SU-DHL-6 (cell line): Measurements from ENCODE around the gene CCDC183.
"Not testable (repeated sequence)": the region's sequence is repeated elsewhere in the genome, so short reads cannot be mapped to it uniquely, and the experiment has no call there.

Source experiments
- H2AFZ ChIP-seq: fragments of 200-600 bp; sonication (generic); 2 replicates; pipeline ENCODE4 v1.6.1; 2014; ENCODE audit warnings: low read depth, mild to moderate bottlenecking, moderate library complexity, mixed read lengths, antibody characterized with exemption, low read length; ENCODE audit not compliant: severe bottlenecking
- H3F3A ChIP-seq: fragments of 200-600 bp; shearing (Covaris generic); 2 replicates; pipeline ENCODE4 v1.6.0; 2016; ENCODE audit warnings: antibody characterized with exemption, mild to moderate bottlenecking; ENCODE audit not compliant: insufficient read depth
- H3K27ac ChIP-seq: fragments of 200-600 bp; sonication (generic); 2 replicates; pipeline ENCODE4 v1.5.1; 2016; ENCODE audit warnings: low read depth, mild to moderate bottlenecking, low read length, moderate library complexity, mixed read lengths
- H3K27me3 ChIP-seq: fragments of 200-600 bp; sonication (generic), shearing (Covaris generic); 2 replicates; pipeline ENCODE4 v1.6.0; 2014; ENCODE audit warnings: mild to moderate bottlenecking, low read length
- H3K36me3 ChIP-seq: fragments of 200-600 bp; sonication (generic); 2 replicates; pipeline ENCODE4 v1.6.1; 2014; ENCODE audit warnings: mild to moderate bottlenecking, low read length, mixed read lengths
- H3K4me2 ChIP-seq: fragments of 300-600, 200-600 bp; shearing (Covaris generic), sonication (generic); 2 replicates; pipeline ENCODE4 v1.6.0; 2014; ENCODE audit warnings: low read length, low read depth, mild to moderate bottlenecking; ENCODE audit not compliant: poor library complexity, severe bottlenecking
- H3K4me3 ChIP-seq: fragments of 200-600 bp; sonication (generic); 2 replicates; pipeline ENCODE4 v1.5.1; 2014; ENCODE audit warnings: antibody characterized with exemption, low read length, mild to moderate bottlenecking, mixed read lengths; ENCODE audit not compliant: insufficient read depth, poor library complexity, severe bottlenecking
- H3K79me2 ChIP-seq: fragments of 200-600 bp; sonication (generic); 2 replicates; pipeline ENCODE4 v1.6.1; 2014; ENCODE audit warnings: mild to moderate bottlenecking, low read length, moderate library complexity; ENCODE audit not compliant: insufficient read depth
- H3K9ac ChIP-seq: fragments of 200-600 bp; sonication (generic); 2 replicates; pipeline ENCODE4 v1.7.0; 2014; ENCODE audit warnings: mild to moderate bottlenecking, low read length
- H3K9me2 ChIP-seq: fragments of 200-600 bp; sonication (generic); replicated peaks from 2 replicates; pipeline ENCODE4 v1.6.1; 2014; ENCODE audit warnings: low read length; ENCODE audit not compliant: insufficient read depth
- H3K9me3 ChIP-seq: fragments of 200-600 bp; sonication (generic); 2 replicates; pipeline ENCODE4 v1.6.1; 2014; ENCODE audit warnings: low read length, mixed read lengths; ENCODE audit not compliant: insufficient read depth
- H4K20me1 ChIP-seq: fragments of 200-600 bp; sonication (generic); 2 replicates; pipeline ENCODE4 v1.6.1; 2014; ENCODE audit warnings: low read depth, mild to moderate bottlenecking, antibody characterized with exemption, low read length, moderate library complexity, mixed read lengths
- EZH2phosphoT487 ChIP-seq: fragments of 200-600 bp; sonication (generic), shearing (Covaris generic); conservative IDR thresholded peaks from 2 replicates; pipeline ENCODE4 v1.6.1; 2018; ENCODE audit warnings: mild to moderate bottlenecking, antibody characterized with exemption, low read length, moderate library complexity, mixed read lengths
- TF ChIP-seq, protein P1 (sequence below): fragments of 200-600 bp; sonication (generic); IDR thresholded peaks from one replicate; pipeline ENCODE4 v1.5.1; 2017; ENCODE audit warnings: antibody characterized with exemption, mild to moderate bottlenecking, low read length, moderate library complexity; ENCODE audit not compliant: insufficient read depth, poor library complexity, severe bottlenecking

CCDC183 gene

DNA sequence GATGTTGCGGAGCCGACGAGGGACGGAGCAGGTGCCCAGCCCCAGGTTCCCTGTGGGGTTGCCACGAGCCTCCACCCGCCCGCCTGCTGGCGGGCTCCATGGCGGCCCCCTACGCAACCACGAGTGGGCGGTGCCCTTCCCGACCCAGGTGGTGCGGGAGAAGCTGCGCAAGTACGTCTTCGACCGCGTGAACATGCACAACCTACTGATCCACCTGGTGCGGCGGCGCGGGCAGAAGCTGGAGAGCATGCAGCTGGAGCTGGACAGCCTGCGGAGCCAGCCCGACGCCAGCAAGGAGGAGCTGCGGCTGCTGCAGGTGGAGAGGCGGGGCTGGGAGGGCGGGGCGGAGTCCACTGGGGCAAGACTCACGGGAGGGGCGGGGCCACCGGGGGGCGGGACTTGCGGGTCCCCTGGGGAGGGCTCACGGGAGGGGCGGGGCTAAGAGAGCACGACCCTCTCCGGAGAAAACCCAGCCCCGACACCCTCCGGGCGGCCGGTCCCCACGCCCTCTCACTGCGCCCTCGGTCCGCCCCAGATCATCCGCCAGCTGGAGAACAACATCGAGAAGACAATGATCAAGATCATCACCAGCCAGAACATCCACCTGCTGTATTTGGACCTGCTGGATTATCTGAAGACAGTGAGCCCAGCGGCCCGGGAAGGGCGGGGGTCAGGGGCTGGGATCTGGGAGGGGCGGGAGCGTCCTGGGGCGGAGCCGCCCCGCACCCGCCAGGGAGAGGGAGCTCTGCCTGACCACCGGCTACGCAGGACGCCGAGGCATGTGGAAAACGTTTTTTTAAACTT lies 3.9 kb downstream of the CCDC183 start:
- Histone ChIP-seq H3K4me2 (peak overlapping the region; percentile 57), H3K9me2 (no peaks in the 10 kb centered on the region), H2AFZ (no peak overlapping the region), H3K9me3 (no peaks in the 10 kb centered on the region), H3F3A (no peaks in the 10 kb centered on the region), H3K9ac (peak overlapping the region; percentile 11; the same call in 1 of the 2 replicates), H4K20me1 (no peaks in the 10 kb centered on the region), H3K79me2 (no peaks in the 10 kb centered on the region), H3K36me3 (no peaks in the 10 kb centered on the region), H3K27me3 (no peaks in the 10 kb centered on the region), H3K27ac (no peak overlapping the region), H3K4me3 (peak overlapping the region; percentile 38)
- TF ChIP-seq, protein P1, sequence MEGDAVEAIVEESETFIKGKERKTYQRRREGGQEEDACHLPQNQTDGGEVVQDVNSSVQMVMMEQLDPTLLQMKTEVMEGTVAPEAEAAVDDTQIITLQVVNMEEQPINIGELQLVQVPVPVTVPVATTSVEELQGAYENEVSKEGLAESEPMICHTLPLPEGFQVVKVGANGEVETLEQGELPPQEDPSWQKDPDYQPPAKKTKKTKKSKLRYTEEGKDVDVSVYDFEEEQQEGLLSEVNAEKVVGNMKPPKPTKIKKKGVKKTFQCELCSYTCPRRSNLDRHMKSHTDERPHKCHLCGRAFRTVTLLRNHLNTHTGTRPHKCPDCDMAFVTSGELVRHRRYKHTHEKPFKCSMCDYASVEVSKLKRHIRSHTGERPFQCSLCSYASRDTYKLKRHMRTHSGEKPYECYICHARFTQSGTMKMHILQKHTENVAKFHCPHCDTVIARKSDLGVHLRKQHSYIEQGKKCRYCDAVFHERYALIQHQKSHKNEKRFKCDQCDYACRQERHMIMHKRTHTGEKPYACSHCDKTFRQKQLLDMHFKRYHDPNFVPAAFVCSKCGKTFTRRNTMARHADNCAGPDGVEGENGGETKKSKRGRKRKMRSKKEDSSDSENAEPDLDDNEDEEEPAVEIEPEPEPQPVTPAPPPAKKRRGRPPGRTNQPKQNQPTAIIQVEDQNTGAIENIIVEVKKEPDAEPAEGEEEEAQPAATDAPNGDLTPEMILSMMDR: no peak
- no peak for TF ChIP-seq EZH2phosphoT487

GRCh38 chr9:136802321-136802720 lies 6.2 kb downstream of the CCDC183 start:
- no peak overlapping the region for H3K27ac ChIP-seq
- no peaks in the 10 kb centered on the region for H4K20me1 ChIP-seq
- no peaks in the 10 kb centered on the region for H3K9me2 ChIP-seq
- H3F3A ChIP-seq: no peaks in the 10 kb centered on the region
- H3K4me3 ChIP-seq: no peak overlapping the region
- TF ChIP-seq, protein P1: no peak
- no peak for TF ChIP-seq EZH2phosphoT487
- no peak overlapping the region for H3K9ac ChIP-seq
- H3K36me3 ChIP-seq: no peaks in the 10 kb centered on the region
- no peak overlapping the region for H2AFZ ChIP-seq
- H3K9me3 ChIP-seq: no peaks in the 10 kb centered on the region
- no peak overlapping the region for H3K4me2 ChIP-seq
- 0 out of 2 replicates have a peak, but pooled peaks cover 4% of the 10 kb centered on the region for H3K79me2 ChIP-seq
- H3K27me3 ChIP-seq: no peaks in the 10 kb centered on the region

DNA sequence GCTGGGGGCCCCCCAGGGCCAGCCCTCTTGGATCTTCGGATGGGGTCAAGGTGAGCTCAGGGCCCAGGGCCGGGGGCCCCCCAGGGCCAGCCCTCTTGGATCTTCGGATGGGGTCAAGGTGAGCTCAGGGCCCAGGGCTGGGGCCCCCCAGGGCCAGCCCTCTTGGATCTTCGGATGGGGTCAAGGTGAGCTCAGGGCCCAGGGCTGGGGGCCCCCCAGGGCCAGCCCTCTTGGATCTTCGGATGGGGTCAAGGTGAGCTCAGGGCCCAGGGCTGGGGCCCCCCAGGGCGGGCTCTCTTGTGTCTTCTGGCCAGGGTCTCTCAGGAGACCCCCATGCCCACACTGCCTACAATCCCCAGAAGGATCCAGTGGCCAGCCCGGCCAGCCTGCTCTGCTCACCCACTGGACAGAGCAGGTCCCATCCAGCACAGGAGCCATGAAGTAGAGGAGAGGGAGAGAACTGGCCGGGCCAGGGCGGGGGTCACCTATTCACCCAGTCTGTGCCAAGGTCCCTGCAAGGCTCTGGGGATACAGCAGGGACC lies 6.9 kb downstream of the CCDC183 start:
- H3K9ac ChIP-seq, H3F3A ChIP-seq, H4K20me1 ChIP-seq, H3K27me3 ChIP-seq, H3K4me3 ChIP-seq, H3K36me3 ChIP-seq, H3K9me2 ChIP-seq, H2AFZ ChIP-seq, H3K79me2 ChIP-seq, H3K9me3 ChIP-seq, H3K27ac ChIP-seq, H3K4me2 ChIP-seq: not testable (repeated sequence)
